Right atrium auricular region (tissue), 2 donors: Measurements from ENCODE around the gene TRA2A. TPM values are rescaled to one million over a fixed set of nuclear protein-coding genes. Genes with fewer than 3 reads are reported as not detected.

Experiments
- DNase-seq: peaks from one replicate; pipeline ENCODE4 v3.0.0-alpha.2; 2019; ENCODE audit warnings: low spot score
- H3K27ac ChIP-seq, 2 donors: fragments of 200-600 bp; sonication (generic); 1 replicate in 1 of 2; 2 replicates in 1 of 2; pipeline ENCODE4 v1.5.1; 2016 to 2019
- H3K27me3 ChIP-seq, 2 donors: fragments of 200-600 bp; sonication (generic); one replicate each; pipeline versions ENCODE4 v1.5.1 to v1.6.0; 2017 to 2019
- H3K36me3 ChIP-seq: fragments of 200-600 bp; sonication (generic); one replicate; pipeline ENCODE4 v1.5.1; 2016
- H3K4me1 ChIP-seq, 2 donors: fragments of 200-600 bp; sonication (generic); one replicate each; pipeline versions ENCODE4 v1.5.1 to v1.6.0; 2017 to 2019
- H3K4me3 ChIP-seq, 2 donors: fragments of 200-600 bp; sonication (generic); 1 replicate in 1 of 2; 2 replicates in 1 of 2; pipeline ENCODE4 v1.5.1; 2017 to 2019; ENCODE audit warnings: mild to moderate bottlenecking in 1 of 2, moderate library complexity in 1 of 2
- H3K9me3 ChIP-seq, 2 donors: fragments of 200-600 bp; sonication (generic); one replicate each; pipeline ENCODE4 v1.5.1; 2019
- CTCF ChIP-seq, 2 donors: fragments of 200-600 bp; sonication (generic); IDR thresholded peaks; one replicate each; pipeline ENCODE4 v1.5.1; 2019; ENCODE audit warnings: antibody characterized with exemption in 2 of 2
- total RNA-seq, 2 donors: library from RNA; depleted of rRNA; stranded (reverse); fragments of >200 nt; gene quantifications; one replicate each; pipeline ENCODE4 v1.1.0, GENCODE V29; 2016

TRA2A gene
- total RNA-seq, 2 donors from 2014 or later: 16.0 to 26.7 TPM

GRCh38 chr7:23467806-23468525 is 63.8 kb downstream of the TRA2A start:
- Histone ChIP-seq H3K36me3 (no peaks in the 10 kb centered on the region), H3K4me3 (peak overlapping the region in 1 of 2 donors; percentile 33), H3K9me3 (peaks cover 0 to 16% of the 10 kb centered on the region in 2 donors), H3K27me3 (peaks cover 45 to 65% of the 10 kb centered on the region in 2 donors), H3K27ac (no peak overlapping the region), H3K4me1 (peaks cover 0 to 41% of the 10 kb centered on the region in 2 donors)
- DNase-seq: no peak
- TF ChIP-seq CTCF (IDR thresholded peaks at IDR 0.05): no peak

GRCh38 chr7:23467291-23467805 is 64.4 kb downstream of the TRA2A start:
- H3K4me1 ChIP-seq: peaks cover 0 to 41% of the 10 kb centered on the region in 2 donors
- no peak overlapping the region for H3K4me3 ChIP-seq
- H3K36me3 ChIP-seq: no peaks in the 10 kb centered on the region
- DNase-seq: no peak
- H3K9me3 ChIP-seq: peaks cover 0 to 10% of the 10 kb centered on the region in 2 donors
- H3K27me3 ChIP-seq: peaks cover 39 to 63% of the 10 kb centered on the region in 2 donors
- no peak for TF ChIP-seq CTCF (IDR thresholded peaks at IDR 0.05)
- no peak overlapping the region for H3K27ac ChIP-seq

GRCh38 chr7:23462846-23463245 is 68.9 kb downstream of the TRA2A start:
- Histone ChIP-seq H3K36me3 (no peaks in the 10 kb centered on the region), H3K4me3 (no peak overlapping the region), H3K27ac (no peak overlapping the region), H3K9me3 (no peaks in the 10 kb centered on the region), H3K27me3 (peaks cover under 1 to 20% of the 10 kb centered on the region in 2 donors), H3K4me1 (peaks cover 0 to 6% of the 10 kb centered on the region in 2 donors)
- no peak for DNase-seq
- peak in 1 of 2 donors; percentile 53 for TF ChIP-seq CTCF (IDR thresholded peaks at IDR 0.05)

GRCh38 chr7:23458044-23458443 is 73.7 kb downstream of the TRA2A start:
- no peaks in the 10 kb centered on the region for H3K4me1 ChIP-seq
- no peak for TF ChIP-seq CTCF (IDR thresholded peaks at IDR 0.05)
- H3K4me3 ChIP-seq: no peak overlapping the region
- H3K27me3 ChIP-seq: no peaks in the 10 kb centered on the region
- no peak for DNase-seq
- H3K9me3 ChIP-seq: no peaks in the 10 kb centered on the region
- H3K36me3 ChIP-seq: no peaks in the 10 kb centered on the region
- no peak overlapping the region for H3K27ac ChIP-seq

GRCh38 chr7:23456093-23456492 is 75.7 kb downstream of the TRA2A start:
- Histone ChIP-seq H3K27me3 (no peaks in the 10 kb centered on the region), H3K36me3 (no peaks in the 10 kb centered on the region), H3K9me3 (no peaks in the 10 kb centered on the region), H3K4me1 (no peaks in the 10 kb centered on the region), H3K4me3 (no peak overlapping the region), H3K27ac (no peak overlapping the region)
- TF ChIP-seq CTCF (IDR thresholded peaks at IDR 0.05): no peak
- DNase-seq: no peak
